Small intestine (tissue), 7 donors: ENCODE measurements around the gene PMPCA. TPM values are rescaled to one million over a fixed set of nuclear protein-coding genes. Genes with fewer than 3 reads are reported as not detected.

Experiments used
- DNase-seq, 2 donors: peaks; one replicate each; pipeline versions ENCODE4 v3.0.0 to v3.0.0-alpha.2; 2013
- FAIRE-seq: peaks from 2 replicates; lab custom pipeline; 2012; peaks lifted over from hg19 to GRCh38; lab: Jason Lieb, UNC
- H3K27ac ChIP-seq, 3 donors: one replicate each; pipeline ENCODE4 v1.5.1; 2013; ENCODE audit warnings: low read length in 2 of 3, mild to moderate bottlenecking in 2 of 3, control low read depth in 1 of 3, inconsistent platforms in 1 of 3, low read depth in 1 of 3, moderate library complexity in 1 of 3
- H3K27me3 ChIP-seq, 3 donors: one replicate each; pipeline ENCODE4 v1.6.1; 2013; ENCODE audit warnings: low read length in 3 of 3, inconsistent platforms in 1 of 3; ENCODE audit not compliant: control insufficient read depth in 3 of 3, insufficient read depth in 3 of 3
- H3K36me3 ChIP-seq, 3 donors: one replicate each; pipeline ENCODE4 v1.6.1; 2013; ENCODE audit warnings: low read length in 3 of 3, inconsistent platforms in 1 of 3, low read depth in 1 of 3, mild to moderate bottlenecking in 1 of 3, moderate library complexity in 1 of 3; ENCODE audit not compliant: control insufficient read depth in 3 of 3, insufficient read depth in 2 of 3
- H3K4me1 ChIP-seq, 3 donors: one replicate each; pipeline ENCODE4 v1.6.1; 2013; ENCODE audit warnings: low read length in 2 of 3, inconsistent platforms in 1 of 3, low read depth in 1 of 3, mild to moderate bottlenecking in 1 of 3, moderate library complexity in 1 of 3; ENCODE audit not compliant: control insufficient read depth in 3 of 3, insufficient read depth in 2 of 3
- H3K4me3 ChIP-seq, 3 donors: one replicate each; pipeline ENCODE4 v1.5.1; 2013; ENCODE audit warnings: low read length in 3 of 3, control low read depth in 1 of 3, inconsistent platforms in 1 of 3, low read depth in 1 of 3, mild to moderate bottlenecking in 1 of 3, moderate library complexity in 1 of 3
- H3K9me3 ChIP-seq, 2 donors: one replicate each; pipeline ENCODE4 v1.6.1; 2013; ENCODE audit warnings: low read depth in 1 of 2, low read length in 1 of 2; ENCODE audit not compliant: control insufficient read depth in 2 of 2, insufficient read depth in 1 of 2
- WGBS, 3 donors: extraction: QIAGEN DNeasy Blood & Tissue Kit; methylation state at CpG; one replicate each; pipeline ENCODE4 v1.1.7; 2013; 5-methylcytosine and 5-hydroxymethylcytosine counted together
- polyA plus RNA-seq, 4 donors: library from polyadenylated mRNA; stranded (reverse) in 3 of 4; unstranded in 1 of 4; fragments of 200-250 nt in 3 of 4; fragments of 120-200 nt in 1 of 4; gene quantifications; one replicate each; pipeline versions ENCODE4 v1.2.1 to v1.2.3, GENCODE V29; 2013
- donor health status: healthy with polysubstance abuse.
- donor health status: control.
- donor health status: control.
- donor health status: Bipolar disorder and iron deficiency.
- donor health status: healthy.

Gene PMPCA
- polyA plus RNA-seq, 4 donors = 34.7 to 64.9 (median 48.9) TPM

- Histone ChIP-seq H3K36me3 (peaks cover 29 to 96% (median 37%) of the 10 kb centered on the region in 3 donors), H3K4me3 (no peak overlapping the region), H3K27me3 (no peaks in the 10 kb centered on the region), H3K9me3 (no peaks in the 10 kb centered on the region), H3K27ac (no peak overlapping the region), H3K4me1 (no peaks in the 10 kb centered on the region)
- no peak for DNase-seq
- no peak for FAIRE-seq
- 93 to 96% (median 96%) methylated on average over 17 of the region's 17 CpGs for WGBS, 3 donors
Observed at GRCh38 chr9:136462664-136463063, 52.2 kb downstream of the PMPCA start.

DNA sequence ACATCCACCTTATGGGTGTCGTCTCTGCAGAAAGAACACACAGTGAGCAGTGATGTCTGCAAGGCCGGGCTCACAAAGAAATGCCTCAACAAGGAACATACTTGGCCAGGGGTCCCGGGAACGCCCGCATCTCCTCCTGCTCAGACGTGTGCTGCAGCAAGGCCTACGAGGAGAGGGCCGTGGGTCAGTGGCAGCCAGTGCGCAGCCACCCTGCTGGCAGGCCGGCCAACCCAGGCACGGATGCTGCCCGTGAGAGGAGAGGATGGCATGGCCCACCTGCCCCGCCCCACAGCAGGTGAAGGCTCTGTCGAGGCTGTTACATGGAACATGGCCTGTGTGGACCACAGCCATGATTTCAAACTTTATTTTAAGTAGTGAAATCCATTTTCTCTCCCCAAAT lies 53.1 kb downstream of the PMPCA start:
- Histone ChIP-seq H3K4me1 (no peaks in the 10 kb centered on the region), H3K9me3 (no peaks in the 10 kb centered on the region), H3K36me3 (peaks cover 33 to 93% (median 38%) of the 10 kb centered on the region in 3 donors), H3K27ac (no peak overlapping the region), H3K4me3 (no peak overlapping the region), H3K27me3 (no peaks in the 10 kb centered on the region)
- no peak for FAIRE-seq
- WGBS, 3 donors = 94 to 96% (median 94%) methylated on average over 14 of the region's 14 CpGs
- no peak for DNase-seq

GRCh38 chr9:136464241-136464640 lies 53.8 kb downstream of the PMPCA start:
- no peaks in the 10 kb centered on the region for H3K4me1 ChIP-seq
- no peak for FAIRE-seq

DNA sequence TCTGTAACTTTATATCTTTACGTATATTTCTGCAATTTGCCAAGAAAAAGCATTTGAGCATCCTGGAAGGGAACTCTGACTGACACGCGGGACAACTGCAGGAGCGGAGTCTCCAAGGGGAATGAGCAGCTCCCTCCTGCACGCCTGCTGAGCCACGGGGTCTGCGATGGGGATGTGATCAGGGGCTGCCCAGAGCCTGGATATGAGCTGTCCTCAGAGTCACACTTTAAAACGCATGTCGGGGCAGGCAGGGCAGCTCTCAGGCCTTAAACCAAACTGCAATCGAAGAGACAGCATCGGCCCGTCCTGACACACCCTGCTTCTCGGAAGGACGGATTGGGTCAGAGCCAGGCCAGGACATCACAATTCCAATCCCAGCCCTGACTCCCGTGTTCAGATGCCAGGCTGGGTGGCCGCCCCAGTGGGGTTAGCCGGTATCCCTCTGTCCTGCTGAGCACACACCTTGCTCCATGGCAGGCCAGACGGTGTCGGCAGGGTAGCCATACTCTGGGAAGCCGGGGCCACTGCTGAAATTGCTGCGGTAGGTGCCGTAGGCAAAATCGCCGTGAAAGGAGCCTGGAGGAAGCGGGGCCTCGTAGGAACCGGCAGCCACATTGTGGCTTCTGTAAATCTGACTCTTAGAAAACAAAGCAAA lies 55.2 kb downstream of the PMPCA start:
- H3K9me3 ChIP-seq = no peaks in the 10 kb centered on the region
- H3K27ac ChIP-seq = no peak overlapping the region
- WGBS, 3 donors = 95 to 97% (median 97%) methylated on average over 22 to 27 of the region's 27 CpGs
- DNase-seq (no peak), FAIRE-seq (no peak)
- no peak overlapping the region for H3K4me3 ChIP-seq
- H3K36me3 ChIP-seq = peaks cover 29 to 95% (median 40%) of the 10 kb centered on the region in 3 donors
- no peaks in the 10 kb centered on the region for H3K4me1 ChIP-seq
- H3K27me3 ChIP-seq = no peaks in the 10 kb centered on the region

More at GRCh38 chr9:136464241-136464640, 53.8 kb downstream of the PMPCA start:
- 94 to 96% (median 95%) methylated on average over 6 of the region's 6 CpGs for WGBS, 3 donors
- Histone ChIP-seq H3K36me3 (peaks cover 26 to 93% (median 38%) of the 10 kb centered on the region in 3 donors), H3K4me3 (no peak overlapping the region), H3K27me3 (no peaks in the 10 kb centered on the region), H3K9me3 (no peaks in the 10 kb centered on the region), H3K27ac (no peak overlapping the region)
- no peak for DNase-seq

- DNase-seq = no peak
- Histone ChIP-seq H3K27ac (no peak overlapping the region), H3K27me3 (no peaks in the 10 kb centered on the region), H3K36me3 (peaks cover 28 to 95% (median 38%) of the 10 kb centered on the region in 3 donors), H3K4me1 (no peaks in the 10 kb centered on the region), H3K4me3 (no peak overlapping the region), H3K9me3 (no peaks in the 10 kb centered on the region)
- no peak for FAIRE-seq
- 97% methylated on average over 30 of the region's 30 CpGs for WGBS, 3 donors
Observed at GRCh38 chr9:136466155-136466541, 55.7 kb downstream of the PMPCA start.

DNA sequence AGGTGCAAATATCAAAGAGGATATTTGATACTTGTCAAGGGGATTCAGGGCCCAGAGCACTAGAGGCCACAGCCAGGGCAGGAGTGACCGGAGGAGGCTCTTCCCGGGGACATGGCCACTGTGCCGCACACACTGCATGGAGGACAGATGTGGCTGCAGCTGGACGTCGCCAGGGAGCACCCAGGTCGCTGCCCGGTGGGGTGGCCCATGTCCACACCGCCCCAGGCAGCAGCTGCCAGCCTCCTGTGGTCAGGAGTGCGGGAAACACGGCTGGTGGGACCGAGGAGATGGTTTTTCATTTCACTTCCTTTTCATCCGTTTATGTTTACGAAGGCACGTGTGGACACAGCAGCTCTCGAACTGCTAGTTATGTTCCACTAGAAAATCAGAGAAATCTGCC lies 57.3 kb downstream of the PMPCA start:
- no peaks in the 10 kb centered on the region for H3K27me3 ChIP-seq
- WGBS, 3 donors = 89 to 93% (median 90%) methylated on average over 15 of the region's 15 CpGs
- H3K27ac ChIP-seq = no peak overlapping the region
- H3K4me1 ChIP-seq = no peaks in the 10 kb centered on the region
- DNase-seq = no peak
- H3K36me3 ChIP-seq = peaks cover 28 to 95% (median 37%) of the 10 kb centered on the region in 3 donors
- no peak for FAIRE-seq
- H3K4me3 ChIP-seq = no peak overlapping the region
- H3K9me3 ChIP-seq = no peaks in the 10 kb centered on the region

DNA sequence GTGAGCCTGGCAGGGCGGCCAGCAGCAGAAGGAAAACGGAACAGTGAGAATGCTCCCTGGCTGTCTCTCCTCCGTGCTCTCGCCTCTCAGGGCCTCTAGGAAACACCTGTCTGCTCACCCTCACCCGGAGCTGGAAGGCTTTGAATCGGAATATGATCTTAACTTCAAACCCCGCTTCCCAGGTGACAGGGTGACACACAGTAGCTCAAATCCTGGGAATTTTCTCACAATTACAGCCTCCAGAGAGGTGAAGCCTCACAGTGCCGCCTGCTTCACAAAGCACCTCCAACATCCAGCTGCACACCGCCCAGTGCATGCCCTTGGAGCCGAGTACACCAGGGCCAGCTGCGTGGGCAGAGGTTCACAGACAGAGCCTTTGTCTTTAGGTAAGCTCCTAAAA lies 59.9 kb downstream of the PMPCA start:
- no peak for FAIRE-seq
- no peak overlapping the region for H3K27ac ChIP-seq
- H3K36me3 ChIP-seq = peaks cover 24 to 95% (median 39%) of the 10 kb centered on the region in 3 donors
- H3K9me3 ChIP-seq = no peaks in the 10 kb centered on the region
- no peak overlapping the region for H3K4me3 ChIP-seq
- no peak for DNase-seq
- H3K4me1 ChIP-seq = no peaks in the 10 kb centered on the region
- H3K27me3 ChIP-seq = no peaks in the 10 kb centered on the region
- 85 to 91% (median 86%) methylated on average over 11 of the region's 11 CpGs for WGBS, 3 donors

DNA sequence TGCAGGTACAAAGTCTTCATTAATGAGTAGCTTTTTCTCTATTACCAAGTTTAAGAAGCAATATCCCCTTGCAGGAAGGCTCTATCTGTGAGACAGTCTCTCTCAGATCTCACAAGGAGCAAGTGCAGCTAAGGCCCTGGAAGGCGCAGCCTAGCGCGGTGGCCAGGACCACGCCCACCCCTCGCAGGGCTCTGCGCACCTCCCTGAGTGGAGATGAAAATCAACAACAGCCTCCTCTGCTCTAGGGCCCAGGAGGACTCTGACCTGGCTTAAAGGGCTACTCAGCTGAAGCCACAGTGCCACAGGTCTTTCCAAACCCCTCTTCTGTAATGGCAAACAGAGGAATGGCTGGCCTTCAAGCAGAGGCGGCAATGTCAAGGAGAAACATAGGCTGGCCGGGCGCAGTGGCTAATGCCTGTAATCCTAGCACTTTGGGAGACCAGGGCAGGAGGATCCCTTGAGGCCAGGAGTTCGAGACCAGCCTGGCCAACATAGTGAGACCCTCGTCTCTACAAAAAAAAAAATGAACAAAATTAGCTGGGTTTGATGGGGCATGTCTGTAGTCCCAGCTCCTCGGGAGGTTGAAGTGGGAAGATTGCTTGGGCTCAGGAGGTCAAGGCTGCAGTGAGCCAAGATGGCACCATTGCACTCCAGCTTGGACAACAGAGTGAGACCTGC lies 60.5 kb downstream of the PMPCA start:
- Histone ChIP-seq H3K27ac (no peak overlapping the region), H3K4me1 (no peaks in the 10 kb centered on the region), H3K27me3 (no peaks in the 10 kb centered on the region), H3K9me3 (no peaks in the 10 kb centered on the region), H3K4me3 (no peak overlapping the region), H3K36me3 (peaks cover 20 to 95% (median 34%) of the 10 kb centered on the region in 3 donors)
- 83 to 92% (median 91%) methylated on average over 12 of the region's 12 CpGs for WGBS, 3 donors
- DNase-seq (no peak), FAIRE-seq (no peak)
